Vagina (tissue), 2 donors: ENCODE results near the gene KCTD15. TPM values are rescaled to one million over a fixed set of nuclear protein-coding genes. Genes with fewer than 3 reads are reported as not detected.

Experiments used
- DNase-seq, 2 donors: peaks; one replicate each; pipeline ENCODE4 v3.0.0-alpha.2; 2017; ENCODE audit errors: extremely low spot score in 2 of 2
- H3K27ac ChIP-seq: fragments of 200-600 bp; sonication (generic); one replicate; pipeline ENCODE4 v1.5.1; 2019
- H3K27me3 ChIP-seq: fragments of 200-600 bp; sonication (generic); one replicate; pipeline ENCODE4 v1.5.1; 2019
- H3K36me3 ChIP-seq, 2 donors: fragments of 200-600 bp; sonication (generic); one replicate each; pipeline ENCODE4 v1.5.1; 2017 to 2019
- H3K4me1 ChIP-seq: fragments of 200-600 bp; sonication (generic); one replicate; pipeline ENCODE4 v1.5.1; 2019
- H3K4me3 ChIP-seq, 2 donors: fragments of 200-600 bp; sonication (generic); 1 replicate in 1 of 2; 2 replicates in 1 of 2; pipeline ENCODE4 v1.5.1; 2016 to 2019
- H3K9me3 ChIP-seq: fragments of 200-600 bp; sonication (generic); one replicate; pipeline ENCODE4 v1.5.1; 2019
- CTCF ChIP-seq, 3 experiments: fragments of 450-650 bp in 2 of 3; fragments of 200-600 bp in 1 of 3; sonication (generic) in 1 of 3; IDR thresholded peaks; one replicate each; pipeline ENCODE4 v1.5.1; 2017 to 2019; ENCODE audit warnings: antibody characterized with exemption in 3 of 3, mild to moderate bottlenecking in 2 of 3, moderate library complexity in 2 of 3
- POLR2A ChIP-seq, 2 donors: fragments of 450-650 bp; IDR thresholded peaks; one replicate each; pipeline ENCODE4 v1.6.1; 2017; ENCODE audit warnings: antibody characterized with exemption in 2 of 2, mild to moderate bottlenecking in 2 of 2, moderate library complexity in 2 of 2
- POLR2AphosphoS5 ChIP-seq, 2 donors: sonication (generic); formaldehyde crosslinking; IDR thresholded peaks; one replicate each; pipeline ENCODE4 v1.9.0; 2017; ENCODE audit warnings: antibody characterized with exemption in 2 of 2, mild to moderate bottlenecking in 2 of 2, low read depth in 1 of 2; ENCODE audit not compliant: insufficient read depth in 1 of 2
- intact Hi-C: fragments of 100-400 bp; cut with DNase I; formaldehyde crosslinking; loops from one replicate; pipeline ENCODE4 v1.15.1; 2023
- total RNA-seq: library from RNA; depleted of rRNA; stranded (reverse); fragments of >200 nt; gene quantifications from one replicate; pipeline ENCODE4 v1.2.3, GENCODE V29; 2016

Gene KCTD15
- total RNA-seq, 1 donor from 2014 or later = 65.6 TPM

GRCh38 chr19:33831825-33832224 lies 35.2 kb downstream of the KCTD15 start:
- peak in 1 of 2 donors; percentile 40 for DNase-seq
- no peaks in the 10 kb centered on the region for H3K27me3 ChIP-seq
- intact Hi-C loops = no loop called here
- no peak for TF ChIP-seq CTCF (IDR thresholded peaks at IDR 0.05)
- no peak for TF ChIP-seq POLR2A (IDR thresholded peaks at IDR 0.05)
- TF ChIP-seq POLR2AphosphoS5 (IDR thresholded peaks at IDR 0.05; ENCODE audit: insufficient read depth in 1 of 2, low read depth in 1 of 2) = no peak
- no peaks in the 10 kb centered on the region for H3K9me3 ChIP-seq
- H3K36me3 ChIP-seq = no peaks in the 10 kb centered on the region
- H3K27ac ChIP-seq = no peak overlapping the region
- H3K4me1 ChIP-seq = no peaks in the 10 kb centered on the region
- H3K4me3 ChIP-seq = no peak overlapping the region

DNA sequence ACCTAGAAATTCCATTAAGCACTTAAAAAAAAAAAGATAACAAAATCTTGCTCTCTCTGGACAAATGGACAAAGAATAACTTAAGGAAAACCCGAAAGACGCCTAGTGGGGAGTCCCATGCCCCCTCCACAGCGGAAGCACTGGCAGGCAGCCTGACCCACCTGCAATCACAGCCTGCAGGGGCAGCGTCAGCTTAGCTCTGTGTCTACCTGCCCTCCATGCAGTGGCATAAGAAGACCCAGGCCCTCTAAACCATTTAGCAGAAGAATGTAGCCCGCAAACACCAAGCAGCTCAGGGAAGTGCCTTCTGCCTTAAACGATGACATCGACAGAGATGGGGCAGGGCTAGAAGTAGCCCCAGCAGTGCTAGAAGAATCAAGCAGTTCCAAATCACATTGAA lies 36.0 kb downstream of the KCTD15 start:
- H3K9me3 ChIP-seq = no peaks in the 10 kb centered on the region
- intact Hi-C loops = no loop called here
- no peak overlapping the region for H3K4me3 ChIP-seq
- no peak overlapping the region for H3K27ac ChIP-seq
- H3K4me1 ChIP-seq = no peaks in the 10 kb centered on the region
- no peaks in the 10 kb centered on the region for H3K27me3 ChIP-seq
- peak in 1 of 2 donors; percentile 43 for DNase-seq
- no peaks in the 10 kb centered on the region for H3K36me3 ChIP-seq
- TF ChIP-seq CTCF (IDR thresholded peaks at IDR 0.05) = no peak
- no peak for TF ChIP-seq POLR2AphosphoS5 (IDR thresholded peaks at IDR 0.05; ENCODE audit: insufficient read depth in 1 of 2, low read depth in 1 of 2)
- TF ChIP-seq POLR2A (IDR thresholded peaks at IDR 0.05) = no peak

GRCh38 chr19:33840382-33840781 lies 43.7 kb downstream of the KCTD15 start:
- no peaks in the 10 kb centered on the region for H3K9me3 ChIP-seq
- no peaks in the 10 kb centered on the region for H3K27me3 ChIP-seq
- peak in 1 of 2 donors; percentile 52 for DNase-seq
- intact Hi-C loops = no loop called here
- H3K27ac ChIP-seq = no peak overlapping the region
- H3K36me3 ChIP-seq = no peaks in the 10 kb centered on the region
- no peak overlapping the region for H3K4me3 ChIP-seq
- no peak for TF ChIP-seq CTCF (IDR thresholded peaks at IDR 0.05)
- H3K4me1 ChIP-seq = no peaks in the 10 kb centered on the region

DNA sequence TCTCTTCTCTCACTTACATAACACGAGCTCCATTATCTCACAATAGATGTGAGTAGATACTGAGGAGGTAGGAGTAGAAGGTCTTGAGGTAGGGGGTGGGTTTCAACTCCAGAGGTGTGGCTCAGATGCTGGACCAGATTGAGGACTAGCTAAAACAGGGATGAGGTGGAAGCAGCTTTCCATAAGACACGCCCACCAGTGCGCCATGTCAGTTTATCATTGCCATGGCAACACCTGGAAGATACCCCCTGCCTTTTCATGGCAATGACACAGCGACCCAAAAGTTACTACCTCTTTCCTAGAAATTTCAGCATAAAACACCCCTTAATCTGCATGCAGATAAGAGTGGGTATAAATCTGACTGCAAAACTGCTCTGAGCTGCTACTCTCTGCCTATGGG lies 44.1 kb downstream of the KCTD15 start:
- no peak for DNase-seq
- intact Hi-C loops = no loop called here
- H3K27ac ChIP-seq = no peak overlapping the region
- no peaks in the 10 kb centered on the region for H3K27me3 ChIP-seq
- H3K4me3 ChIP-seq = no peak overlapping the region
- no peaks in the 10 kb centered on the region for H3K4me1 ChIP-seq
- TF ChIP-seq POLR2AphosphoS5 (IDR thresholded peaks at IDR 0.05; ENCODE audit: insufficient read depth in 1 of 2, low read depth in 1 of 2) (no peak), POLR2A (IDR thresholded peaks at IDR 0.05) (no peak), CTCF (IDR thresholded peaks at IDR 0.05) (no peak)
- H3K9me3 ChIP-seq = no peaks in the 10 kb centered on the region
- no peaks in the 10 kb centered on the region for H3K36me3 ChIP-seq

DNA sequence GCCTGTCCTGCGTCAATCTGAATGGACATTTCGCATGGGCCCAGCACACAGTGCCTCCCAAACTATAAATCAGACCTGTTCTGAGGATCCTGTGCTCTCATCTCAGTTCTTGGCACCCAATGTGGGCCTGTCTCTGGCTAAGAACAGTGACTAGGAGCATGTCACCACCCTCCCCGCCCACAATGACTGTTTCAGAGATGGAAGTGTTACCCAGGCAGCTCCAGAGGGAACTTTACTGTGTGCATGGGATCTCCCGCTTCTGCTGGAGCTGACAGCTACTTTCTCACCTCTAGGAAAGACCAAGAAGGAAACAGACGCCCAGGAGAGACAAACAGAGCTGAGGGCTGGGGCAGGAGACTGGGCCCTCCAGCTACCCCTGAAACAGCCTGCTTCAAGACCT lies 45.0 kb downstream of the KCTD15 start:
- intact Hi-C loops = no loop called here
- no peak for TF ChIP-seq POLR2AphosphoS5 (IDR thresholded peaks at IDR 0.05; ENCODE audit: insufficient read depth in 1 of 2, low read depth in 1 of 2)
- no peak for TF ChIP-seq POLR2A (IDR thresholded peaks at IDR 0.05)
- no peak for TF ChIP-seq CTCF (IDR thresholded peaks at IDR 0.05)

More for the DNA sequence above, 45.0 kb downstream of the KCTD15 start:
- Histone ChIP-seq H3K9me3 (no peaks in the 10 kb centered on the region), H3K27ac (no peak overlapping the region), H3K27me3 (no peaks in the 10 kb centered on the region), H3K4me3 (no peak overlapping the region), H3K4me1 (no peaks in the 10 kb centered on the region), H3K36me3 (no peaks in the 10 kb centered on the region)
- peak in 1 of 2 donors; percentile 81 for DNase-seq
